Measurements from ENCODE around the gene FRG2.
"Not testable (repeated sequence)": the region's sequence is repeated elsewhere in the genome, so short reads cannot be mapped to it uniquely, and the experiment has no call there.

DNA sequence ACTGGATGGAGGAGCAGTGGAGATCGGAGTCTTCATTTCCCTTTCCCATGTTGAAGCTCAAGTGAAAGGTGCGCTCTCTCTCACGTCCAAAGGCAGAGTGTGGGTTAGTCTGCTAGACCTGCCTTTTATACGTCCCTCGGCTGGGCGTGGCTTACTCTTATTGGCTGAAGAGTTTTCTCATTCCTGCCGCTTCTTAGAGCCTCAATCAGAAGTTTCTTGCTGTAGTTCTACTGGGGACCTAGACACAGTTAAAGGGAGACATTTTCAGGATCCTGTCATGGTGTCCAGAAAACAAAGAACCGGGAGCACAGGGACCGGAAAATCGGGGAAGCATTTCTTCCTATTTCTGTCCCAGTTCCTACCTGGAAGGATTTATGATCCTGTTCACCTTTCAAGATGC is at the start of gene FRG2:
- TF ChIP-seq, protein P1, sequence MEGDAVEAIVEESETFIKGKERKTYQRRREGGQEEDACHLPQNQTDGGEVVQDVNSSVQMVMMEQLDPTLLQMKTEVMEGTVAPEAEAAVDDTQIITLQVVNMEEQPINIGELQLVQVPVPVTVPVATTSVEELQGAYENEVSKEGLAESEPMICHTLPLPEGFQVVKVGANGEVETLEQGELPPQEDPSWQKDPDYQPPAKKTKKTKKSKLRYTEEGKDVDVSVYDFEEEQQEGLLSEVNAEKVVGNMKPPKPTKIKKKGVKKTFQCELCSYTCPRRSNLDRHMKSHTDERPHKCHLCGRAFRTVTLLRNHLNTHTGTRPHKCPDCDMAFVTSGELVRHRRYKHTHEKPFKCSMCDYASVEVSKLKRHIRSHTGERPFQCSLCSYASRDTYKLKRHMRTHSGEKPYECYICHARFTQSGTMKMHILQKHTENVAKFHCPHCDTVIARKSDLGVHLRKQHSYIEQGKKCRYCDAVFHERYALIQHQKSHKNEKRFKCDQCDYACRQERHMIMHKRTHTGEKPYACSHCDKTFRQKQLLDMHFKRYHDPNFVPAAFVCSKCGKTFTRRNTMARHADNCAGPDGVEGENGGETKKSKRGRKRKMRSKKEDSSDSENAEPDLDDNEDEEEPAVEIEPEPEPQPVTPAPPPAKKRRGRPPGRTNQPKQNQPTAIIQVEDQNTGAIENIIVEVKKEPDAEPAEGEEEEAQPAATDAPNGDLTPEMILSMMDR (IDR thresholded peaks at IDR 0.05), result not testable (repeated sequence)
- not testable (repeated sequence) for TF ChIP-seq EP300, POLR2A (IDR thresholded peaks at IDR 0.05)
